GM21367 (cell line): ENCODE results near the gene PTPN18.
A peak's percentile ranks its signal among the peaks of the same experiment; 100 is the strongest.

Source experiments
- ATAC-seq: cut with Tn5 transposase; IDR thresholded peaks from one replicate; pipeline ENCODE4 v1.9.1; 2021; ENCODE audit not compliant: unreplicated experiment

The PTPN18 gene

GRCh38 chr2:130363479-130363878 lies 7.6 kb downstream of the PTPN18 start:
- no peak for ATAC-seq

- ATAC-seq = no peak
These were observed 9.2 kb downstream of the PTPN18 start for GRCh38 chr2:130365075-130365474.

DNA sequence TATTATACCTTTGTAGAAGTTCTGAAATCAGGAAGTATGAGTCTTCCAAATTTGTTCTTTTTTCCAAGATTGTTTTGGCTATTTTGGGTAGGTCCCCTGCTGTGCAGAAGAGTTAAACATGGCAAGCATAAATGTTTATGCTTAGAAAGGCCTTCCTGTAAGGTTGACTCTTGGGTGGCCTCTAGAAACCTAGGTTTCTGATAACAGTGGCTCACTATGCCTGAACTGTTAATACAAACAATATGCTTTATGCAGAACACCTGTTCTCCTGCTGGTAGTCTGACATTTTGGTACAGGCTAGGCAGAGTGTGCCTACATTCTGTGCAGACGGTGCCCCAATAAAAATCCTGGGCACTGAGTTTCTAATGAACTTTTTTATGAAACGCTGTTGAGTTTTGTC lies 10.1 kb downstream of the PTPN18 start:
- no peak for ATAC-seq

DNA sequence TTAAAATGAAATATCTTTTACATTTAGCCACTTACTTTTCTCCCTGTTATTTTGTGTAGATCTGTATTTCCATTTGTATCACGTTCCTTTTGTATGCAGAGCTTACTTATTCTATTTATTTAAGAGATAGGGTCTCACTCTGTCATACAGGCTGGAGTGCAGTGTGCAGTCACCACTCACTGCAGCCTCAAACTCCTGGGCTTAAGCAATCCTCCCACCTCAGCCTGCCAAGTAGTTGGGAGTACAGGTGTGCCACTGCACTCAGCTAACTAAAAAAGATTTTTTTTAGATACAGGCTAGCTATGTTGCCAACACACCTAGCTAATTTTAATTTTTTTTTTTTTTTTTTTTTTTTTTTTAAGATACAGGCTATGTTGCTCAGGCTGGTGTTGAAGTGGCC lies 10.9 kb downstream of the PTPN18 start:
- no peak for ATAC-seq

GRCh38 chr2:130368786-130369185 lies 12.9 kb downstream of the PTPN18 start:
- ATAC-seq = no peak

GRCh38 chr2:130369311-130369964 lies 13.6 kb downstream of the PTPN18 start:
- no peak for ATAC-seq

DNA sequence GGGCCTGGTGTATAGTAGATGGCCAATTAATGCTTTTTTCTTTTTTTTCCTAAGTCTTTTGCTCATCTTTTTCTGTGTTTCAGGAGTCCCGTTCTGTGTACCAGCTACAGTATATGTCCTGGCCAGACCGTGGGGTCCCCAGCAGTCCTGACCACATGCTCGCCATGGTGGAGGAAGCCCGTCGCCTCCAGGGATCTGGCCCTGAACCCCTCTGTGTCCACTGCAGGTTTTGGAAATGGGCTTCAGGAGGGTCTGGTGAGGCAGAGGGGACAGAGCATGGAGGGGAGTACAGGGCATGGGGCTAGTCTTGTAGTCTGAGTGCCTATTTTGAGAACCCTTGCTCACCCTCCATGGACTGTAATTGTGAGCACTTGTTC lies 14.1 kb downstream of the PTPN18 start:
- ATAC-seq = no peak

GRCh38 chr2:130370490-130370889 lies 14.6 kb downstream of the PTPN18 start:
- no peak for ATAC-seq

DNA sequence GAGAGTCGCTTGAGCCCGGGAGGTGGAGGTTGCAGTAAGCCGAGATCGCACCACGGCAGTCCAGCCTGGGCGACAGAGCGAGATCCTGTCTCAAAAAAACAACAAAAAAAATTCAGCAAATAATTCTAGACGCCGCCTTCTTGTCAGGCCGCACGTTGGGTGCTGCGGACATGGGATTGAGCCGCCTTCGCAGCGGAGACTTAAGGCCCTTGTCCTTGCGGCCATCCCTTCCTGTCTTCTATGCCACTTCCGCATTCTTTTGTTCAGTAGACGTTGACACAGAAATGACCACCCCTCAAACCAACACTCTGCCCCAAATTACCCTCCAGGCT lies 15.8 kb downstream of the PTPN18 start:
- ATAC-seq = peak; percentile 23

GRCh38 chr2:130372055-130372832 lies 16.4 kb downstream of the PTPN18 start:
- peak; percentile 53 for ATAC-seq

GRCh38 chr2:130372833-130373807 lies 17.3 kb downstream of the PTPN18 start:
- ATAC-seq = no peak

GRCh38 chr2:130373808-130374365 lies 18.0 kb downstream of the PTPN18 start:
- ATAC-seq = no peak

GRCh38 chr2:130374587-130375290 lies 18.9 kb downstream of the PTPN18 start:
- no peak for ATAC-seq

GRCh38 chr2:130375291-130376266 lies 19.7 kb downstream of the PTPN18 start:
- ATAC-seq = no peak

GRCh38 chr2:130376433-130377293 lies 20.8 kb downstream of the PTPN18 start:
- peak; percentile 60 for ATAC-seq

DNA sequence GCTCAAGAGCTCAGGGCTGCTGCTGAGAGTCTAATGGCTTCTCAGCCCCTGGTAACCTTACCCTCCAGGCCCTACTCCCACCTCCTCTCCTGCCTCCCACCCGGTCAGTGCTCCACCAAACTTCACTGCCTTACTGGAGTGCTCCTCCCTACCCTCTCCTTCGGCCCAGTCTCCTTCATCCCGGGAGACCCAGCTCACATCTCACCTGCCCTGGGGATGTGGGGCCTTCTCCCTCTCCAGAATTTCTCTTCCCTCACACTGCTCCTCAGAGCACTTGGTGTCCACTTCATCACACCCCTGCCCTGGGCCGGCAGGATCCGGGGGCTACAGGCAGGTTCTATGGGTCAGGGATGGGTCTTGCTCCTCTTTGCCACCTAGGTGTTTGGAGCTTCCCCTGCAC lies 21.6 kb downstream of the PTPN18 start:
- ATAC-seq = no peak

DNA sequence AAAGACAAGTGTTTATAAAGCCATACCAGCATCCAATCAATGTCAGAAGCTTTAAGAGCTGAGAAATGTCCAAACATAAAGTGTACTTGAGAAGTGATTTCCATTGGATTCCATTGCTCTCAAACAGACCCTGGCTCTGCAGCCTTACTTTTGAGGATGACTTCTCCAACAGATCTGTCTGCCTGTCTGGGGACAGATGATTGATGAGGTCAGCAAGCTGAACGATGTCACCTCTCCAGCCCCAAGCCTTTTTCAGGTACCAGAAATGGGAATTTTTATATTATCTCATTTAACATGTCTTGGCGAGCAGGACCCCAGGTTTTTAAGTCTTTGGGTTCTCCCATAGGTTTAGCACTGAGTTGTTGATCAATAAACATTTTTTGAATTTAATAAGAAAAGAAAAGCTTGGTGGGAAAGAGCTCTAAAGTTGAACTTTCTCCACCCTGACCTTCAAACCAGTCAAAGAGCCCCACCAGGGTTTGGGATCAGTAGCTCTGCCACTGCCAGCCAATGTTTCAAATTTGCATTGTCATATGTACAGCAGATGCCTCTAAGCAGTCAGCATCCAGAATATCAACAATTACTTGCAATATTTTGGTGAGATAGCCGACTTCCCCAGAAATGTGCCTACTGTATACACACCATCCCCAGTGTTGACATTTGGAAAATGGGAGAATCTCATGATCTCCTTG lies 22.5 kb downstream of the PTPN18 start:
- no peak for ATAC-seq

DNA sequence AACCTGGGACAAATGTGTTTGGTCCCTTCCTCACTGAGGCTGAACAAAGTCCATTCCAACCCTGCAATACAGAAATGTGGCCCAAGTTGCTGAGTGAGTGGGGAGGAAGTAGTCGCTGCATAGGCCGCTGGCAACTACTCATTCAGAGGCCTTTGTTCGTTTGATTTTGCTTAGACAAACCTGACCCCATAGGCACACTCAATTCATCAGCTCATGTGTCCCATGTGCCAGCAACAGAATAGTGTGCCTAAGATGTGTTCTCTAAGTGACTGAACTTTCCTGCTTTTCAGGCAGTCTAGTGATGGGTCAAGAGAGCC lies 23.0 kb downstream of the PTPN18 start:
- no peak for ATAC-seq
